HG03139 (cell line): Measurements from ENCODE around the gene LCN15.
"Not testable (repeated sequence)": the region's sequence is repeated elsewhere in the genome, so short reads cannot be mapped to it uniquely, and the experiment has no call there.

Source experiments
- ATAC-seq: cut with Tn5 transposase; IDR thresholded peaks from one replicate; pipeline ENCODE4 v1.9.1; 2021; ENCODE audit not compliant: unreplicated experiment

LCN15 gene

GRCh38 chr9:136794281-136794999, 30.1 kb upstream of the LCN15 start:
- ATAC-seq = no peak

- ATAC-seq = no peak
These were observed 29.0 kb upstream of the LCN15 start for GRCh38 chr9:136793086-136793946.

GRCh38 chr9:136792321-136793085, 28.2 kb upstream of the LCN15 start:
- ATAC-seq = no peak

- ATAC-seq = no peak
These were observed 27.4 kb upstream of the LCN15 start for GRCh38 chr9:136791516-136792276.

- peak; percentile 82 for ATAC-seq
These were observed 26.6 kb upstream of the LCN15 start, which contains the start of gene TMEM141 for GRCh38 chr9:136790640-136791515. Gene TMEM141 (plus strand): TSS chr9:136791344. CDS start chr9:136791371, 27 bp downstream.

GRCh38 chr9:136789523-136789937, 25.2 kb upstream of the LCN15 start:
- no peak for ATAC-seq

GRCh38 chr9:136788644-136789522, 24.6 kb upstream of the LCN15 start:
- not testable (repeated sequence) for ATAC-seq

- ATAC-seq = no peak
These were observed 23.5 kb upstream of the LCN15 start for GRCh38 chr9:136787690-136788400.

GRCh38 chr9:136786983-136787382, 22.7 kb upstream of the LCN15 start:
- not testable (repeated sequence) for ATAC-seq

GRCh38 chr9:136786451-136786850, 22.1 kb upstream of the LCN15 start:
- ATAC-seq = no peak

- ATAC-seq = not testable (repeated sequence)
These were observed 21.4 kb upstream of the LCN15 start for GRCh38 chr9:136785565-136786355.

GRCh38 chr9:136784997-136785361, 20.7 kb upstream of the LCN15 start:
- no peak for ATAC-seq

GRCh38 chr9:136784249-136784996, 20.1 kb upstream of the LCN15 start:
- no peak for ATAC-seq

- no peak for ATAC-seq
These were observed 18.1 kb upstream of the LCN15 start for GRCh38 chr9:136782452-136782851.

- no peak for ATAC-seq
These were observed 15.5 kb upstream of the LCN15 start for GRCh38 chr9:136779808-136780207.

GRCh38 chr9:136777359-136777758, 13.0 kb upstream of the LCN15 start:
- ATAC-seq = no peak

- ATAC-seq = no peak
These were observed 12.6 kb upstream of the LCN15 start for GRCh38 chr9:136776947-136777346.
